Mesodermal cell (in vitro differentiated cells): Measurements from ENCODE around the gene CMTR2.

ENCODE experiments used
- H3K27ac ChIP-seq: 2 replicates; pipeline ENCODE4 v1.7.0; 2013; ENCODE audit warnings: mild to moderate bottlenecking, low read depth, low read length, moderate library complexity; ENCODE audit not compliant: severe bottlenecking
- H3K36me3 ChIP-seq: 2 replicates; pipeline ENCODE4 v1.7.1; 2013; ENCODE audit warnings: mild to moderate bottlenecking, low read length, moderate library complexity; ENCODE audit not compliant: control insufficient read depth, insufficient read depth
- H3K4me1 ChIP-seq: one replicate; pipeline ENCODE4 v1.7.1; 2013; ENCODE audit warnings: mild to moderate bottlenecking, low read length; ENCODE audit not compliant: insufficient read depth, control insufficient read depth, poor library complexity, severe bottlenecking
- H3K4me3 ChIP-seq: 2 replicates; pipeline ENCODE4 v1.7.0; 2013; ENCODE audit warnings: low read length, control low read depth, mild to moderate bottlenecking; ENCODE audit not compliant: insufficient read depth, poor library complexity, severe bottlenecking; ENCODE audit errors: extremely low read depth
- H3K9me3 ChIP-seq: 2 replicates; pipeline ENCODE4 v1.7.1; 2013; ENCODE audit warnings: mild to moderate bottlenecking, low read length, moderate library complexity; ENCODE audit not compliant: control insufficient read depth
- WGBS, 2 experiments: methylation state at CpG; one replicate each; pipeline ENCODE4 v1.1.5; 2013; ENCODE audit warnings: missing lambda C conversion rate in 2 of 2; ENCODE audit not compliant: insufficient coverage in 2 of 2; 5-methylcytosine and 5-hydroxymethylcytosine counted together

The CMTR2 gene

DNA sequence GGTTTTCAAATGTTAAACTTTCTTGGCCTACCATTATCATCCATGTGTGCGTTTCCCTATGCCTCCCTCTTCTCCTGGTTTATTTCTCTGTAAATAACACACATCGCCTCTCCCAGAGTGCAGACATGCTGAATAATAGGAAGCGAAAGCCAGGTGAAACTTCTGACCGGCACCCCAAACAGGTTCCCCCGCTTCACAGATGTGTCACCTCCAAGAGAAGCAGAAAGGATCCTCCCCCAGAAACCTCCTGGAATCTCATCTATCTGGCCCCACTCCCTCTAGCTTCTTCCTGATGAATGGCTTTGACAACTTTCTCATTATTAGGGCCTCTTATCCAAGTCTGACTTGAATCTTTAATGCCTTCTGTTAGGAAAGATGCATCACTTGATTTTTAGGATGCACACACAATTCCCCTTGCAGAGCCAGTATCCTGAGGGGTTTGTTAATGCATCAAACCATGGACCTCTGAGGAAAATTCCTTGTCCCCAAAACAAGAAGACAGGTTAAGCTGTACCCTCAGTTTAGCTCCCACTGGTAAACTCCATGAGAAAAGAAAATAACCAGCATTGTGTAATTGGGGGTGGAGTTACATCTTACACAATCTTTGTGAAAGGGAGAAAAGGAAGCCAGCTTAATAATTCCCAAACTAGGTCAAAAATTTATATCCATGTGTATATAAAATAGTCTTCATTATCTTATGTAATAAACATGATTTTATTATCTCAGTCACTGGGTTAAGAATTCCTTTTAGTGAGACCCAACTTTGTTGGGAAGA lies 38.6 kb downstream of the CMTR2 start:
- no peak overlapping the region for H3K4me3 ChIP-seq
- H3K27ac ChIP-seq: no peak overlapping the region
- no peaks in the 10 kb centered on the region for H3K4me1 ChIP-seq
- 94 to 96% methylated on average over 5 of the region's 5 CpGs for WGBS, 2 experiments
- no peaks in the 10 kb centered on the region for H3K9me3 ChIP-seq
- H3K36me3 ChIP-seq: no peaks in the 10 kb centered on the region

DNA sequence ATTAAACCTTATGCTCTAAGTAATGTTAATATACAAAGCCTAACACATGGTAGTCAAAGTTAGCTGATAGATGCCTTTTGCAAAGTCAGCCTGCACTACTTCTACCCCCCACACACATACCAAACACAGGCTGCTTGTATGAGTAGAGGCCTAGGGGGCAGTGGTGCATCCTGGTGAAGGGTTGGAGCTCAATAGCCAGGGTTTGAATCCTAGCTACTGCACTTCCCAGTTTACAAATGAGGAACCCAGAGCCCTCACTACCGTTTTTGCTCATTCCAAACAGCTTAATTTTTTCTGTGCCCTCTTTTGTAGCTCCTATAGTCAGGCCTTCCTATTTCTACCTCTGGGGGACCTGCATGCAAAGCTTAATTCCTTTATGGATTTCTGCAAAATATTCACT lies 39.8 kb downstream of the CMTR2 start:
- H3K9me3 ChIP-seq: no peaks in the 10 kb centered on the region
- H3K4me3 ChIP-seq: no peak overlapping the region
- WGBS, 2 experiments: 30 to 79% methylated on average over 1 of the region's 1 CpG
- no peaks in the 10 kb centered on the region for H3K4me1 ChIP-seq
- H3K36me3 ChIP-seq: no peaks in the 10 kb centered on the region
- no peak overlapping the region for H3K27ac ChIP-seq

DNA sequence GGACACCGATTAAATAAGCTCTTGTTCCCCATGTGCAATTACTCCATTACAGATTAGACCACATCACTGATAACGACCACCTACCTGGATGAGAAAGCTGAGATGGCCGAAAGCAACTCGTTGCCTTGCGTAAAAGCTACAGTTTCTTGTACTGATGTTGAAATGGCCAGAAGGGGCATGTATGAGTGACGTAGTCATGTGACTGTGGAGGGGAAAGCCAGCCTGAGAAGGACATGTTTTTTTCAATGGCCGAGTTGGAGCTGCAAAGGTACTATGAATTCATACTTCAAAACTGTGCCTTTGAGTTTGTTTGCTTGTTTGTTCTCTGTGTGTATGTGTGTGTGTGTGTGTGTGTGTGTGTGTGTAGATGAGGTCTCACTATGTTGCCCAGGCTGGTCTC lies 41.7 kb downstream of the CMTR2 start:
- no peaks in the 10 kb centered on the region for H3K36me3 ChIP-seq
- 87 to 97% methylated on average over 6 of the region's 7 CpGs for WGBS, 2 experiments
- H3K9me3 ChIP-seq: no peaks in the 10 kb centered on the region
- H3K27ac ChIP-seq: no peak overlapping the region
- H3K4me3 ChIP-seq: no peak overlapping the region
- H3K4me1 ChIP-seq: no peaks in the 10 kb centered on the region

DNA sequence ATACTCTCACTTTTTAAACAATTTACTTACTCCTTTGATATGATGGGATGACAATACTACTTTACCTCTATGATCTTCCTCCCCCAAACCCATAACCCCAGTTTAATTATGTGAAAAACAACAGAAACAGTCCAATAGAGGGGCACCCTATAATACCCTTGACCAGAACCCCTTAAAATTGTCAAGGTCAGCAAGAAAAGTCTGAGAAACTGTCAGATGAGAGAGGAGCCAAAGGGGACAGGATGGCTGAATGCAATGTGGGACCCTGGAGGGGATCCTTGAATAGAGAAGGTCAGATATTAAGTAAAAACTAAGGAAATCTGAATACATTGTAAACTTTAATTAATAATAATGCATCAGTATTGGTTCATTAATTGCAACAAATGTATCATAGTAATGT lies 42.9 kb downstream of the CMTR2 start:
- Histone ChIP-seq H3K36me3 (no peaks in the 10 kb centered on the region), H3K27ac (no peak overlapping the region), H3K4me1 (no peaks in the 10 kb centered on the region), H3K9me3 (no peaks in the 10 kb centered on the region), H3K4me3 (no peak overlapping the region)

DNA sequence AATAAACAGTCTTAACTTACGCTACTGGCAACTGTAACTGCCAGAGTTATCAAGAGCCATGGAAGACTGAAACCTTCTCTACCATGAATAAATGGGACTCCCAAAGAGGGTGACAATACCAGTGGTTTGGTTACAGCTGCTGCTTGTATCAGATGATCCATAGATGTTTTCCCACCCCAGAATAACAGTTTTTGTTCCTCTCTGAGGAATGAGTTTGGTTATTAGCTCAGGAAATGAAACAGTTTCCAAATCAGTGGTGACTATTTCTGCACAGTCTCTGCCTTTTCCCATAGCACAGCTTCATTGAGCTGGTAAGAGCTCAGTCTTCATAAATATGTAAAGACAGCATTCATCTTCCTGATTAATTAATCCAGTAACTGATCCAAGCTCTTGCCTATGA lies 44.7 kb downstream of the CMTR2 start:
- H3K4me3 ChIP-seq: no peak overlapping the region
- H3K27ac ChIP-seq: no peak overlapping the region
- H3K36me3 ChIP-seq: no peaks in the 10 kb centered on the region
- H3K9me3 ChIP-seq: no peaks in the 10 kb centered on the region
- 67 to 100% methylated on average over 1 of the region's 1 CpG for WGBS, 2 experiments
- H3K4me1 ChIP-seq: no peaks in the 10 kb centered on the region

DNA sequence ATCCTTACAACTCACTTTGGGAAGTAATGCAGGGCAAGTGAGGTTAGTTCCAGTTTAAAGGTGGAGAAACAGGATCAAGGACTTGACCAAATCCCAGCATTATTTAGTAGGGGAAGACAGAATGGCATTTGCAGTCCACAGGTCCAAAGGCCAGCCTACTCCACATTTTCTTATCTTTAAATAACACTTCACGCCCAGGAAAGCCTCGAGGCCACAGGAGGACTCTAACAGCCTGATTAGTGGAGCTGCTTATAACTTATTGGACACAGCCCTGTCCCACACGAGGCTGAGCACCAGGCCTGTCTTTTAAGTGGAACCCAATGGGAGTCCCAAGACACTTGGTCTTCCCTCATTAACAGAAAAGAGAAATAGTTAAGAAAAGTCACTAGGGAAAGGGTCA lies 46.6 kb downstream of the CMTR2 start:
- H3K27ac ChIP-seq: no peak overlapping the region
- no peak overlapping the region for H3K4me3 ChIP-seq
- no peaks in the 10 kb centered on the region for H3K36me3 ChIP-seq
- H3K4me1 ChIP-seq: no peaks in the 10 kb centered on the region
- 72 to 92% methylated on average over 3 of the region's 3 CpGs for WGBS, 2 experiments
- no peaks in the 10 kb centered on the region for H3K9me3 ChIP-seq

DNA sequence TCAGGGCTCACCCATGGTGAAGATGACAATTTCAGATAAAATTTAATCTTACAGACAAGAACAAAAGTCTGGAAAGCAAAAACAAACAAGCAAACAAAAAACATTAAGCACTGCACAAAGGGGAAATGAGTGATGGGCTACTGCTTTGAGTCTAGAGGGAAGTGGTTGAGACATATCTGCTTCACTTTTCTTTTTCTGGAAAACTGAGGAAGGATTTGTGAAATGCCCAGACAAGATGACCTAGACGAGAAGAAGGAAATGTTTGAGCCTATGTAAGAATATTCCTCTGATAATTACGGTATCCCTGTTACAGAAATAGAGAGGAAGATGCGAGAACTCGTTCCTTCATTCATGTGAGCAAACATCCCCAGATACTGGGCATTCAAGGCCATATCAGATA lies 47.2 kb downstream of the CMTR2 start:
- no peaks in the 10 kb centered on the region for H3K9me3 ChIP-seq
- H3K4me1 ChIP-seq: no peaks in the 10 kb centered on the region
- H3K4me3 ChIP-seq: no peak overlapping the region
- WGBS, 2 experiments: 92% methylated on average over 4 of the region's 4 CpGs; no CpG with 5 or more reads in 1 of the 2 experiments
- H3K36me3 ChIP-seq: no peaks in the 10 kb centered on the region
- H3K27ac ChIP-seq: no peak overlapping the region
